GM12875 (cell line): Measurements from ENCODE around the gene PTPRG.

Experiments
- H3K4me3 ChIP-seq: one replicate; pipeline ENCODE4 v1.5.1; 2011; ENCODE audit warnings: low read depth, low read length, control low read depth
- TF ChIP-seq, protein P1 (sequence below): IDR thresholded peaks from 2 replicates; pipeline ENCODE4 v1.5.1; 2011; ENCODE audit warnings: low read depth, mild to moderate bottlenecking, control low read depth, inconsistent platforms, low read length, moderate library complexity, borderline replicate concordance; ENCODE audit not compliant: insufficient read depth

Gene PTPRG

DNA sequence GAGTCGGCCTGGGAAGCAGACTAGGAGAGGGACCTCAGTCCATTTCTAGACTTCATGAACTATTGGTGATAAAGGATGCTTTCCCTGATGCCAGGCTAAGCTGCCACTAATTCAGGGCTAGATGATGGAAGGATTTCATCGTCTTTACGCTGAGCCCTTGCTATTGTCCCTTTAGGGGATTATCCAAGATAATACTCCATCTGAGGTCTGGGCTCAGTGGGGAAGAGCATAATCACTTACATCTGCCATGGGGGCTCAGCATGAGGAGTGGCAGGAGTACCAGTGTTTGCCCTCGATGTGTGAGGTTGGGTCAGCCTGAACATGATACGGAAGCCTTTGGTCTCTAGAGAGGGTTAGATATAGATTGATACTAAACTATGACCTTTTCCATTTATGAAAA, 47.3 kb downstream of the PTPRG start:
- TF ChIP-seq, protein P1, sequence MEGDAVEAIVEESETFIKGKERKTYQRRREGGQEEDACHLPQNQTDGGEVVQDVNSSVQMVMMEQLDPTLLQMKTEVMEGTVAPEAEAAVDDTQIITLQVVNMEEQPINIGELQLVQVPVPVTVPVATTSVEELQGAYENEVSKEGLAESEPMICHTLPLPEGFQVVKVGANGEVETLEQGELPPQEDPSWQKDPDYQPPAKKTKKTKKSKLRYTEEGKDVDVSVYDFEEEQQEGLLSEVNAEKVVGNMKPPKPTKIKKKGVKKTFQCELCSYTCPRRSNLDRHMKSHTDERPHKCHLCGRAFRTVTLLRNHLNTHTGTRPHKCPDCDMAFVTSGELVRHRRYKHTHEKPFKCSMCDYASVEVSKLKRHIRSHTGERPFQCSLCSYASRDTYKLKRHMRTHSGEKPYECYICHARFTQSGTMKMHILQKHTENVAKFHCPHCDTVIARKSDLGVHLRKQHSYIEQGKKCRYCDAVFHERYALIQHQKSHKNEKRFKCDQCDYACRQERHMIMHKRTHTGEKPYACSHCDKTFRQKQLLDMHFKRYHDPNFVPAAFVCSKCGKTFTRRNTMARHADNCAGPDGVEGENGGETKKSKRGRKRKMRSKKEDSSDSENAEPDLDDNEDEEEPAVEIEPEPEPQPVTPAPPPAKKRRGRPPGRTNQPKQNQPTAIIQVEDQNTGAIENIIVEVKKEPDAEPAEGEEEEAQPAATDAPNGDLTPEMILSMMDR = no peak
- no peak overlapping the region for H3K4me3 ChIP-seq

DNA sequence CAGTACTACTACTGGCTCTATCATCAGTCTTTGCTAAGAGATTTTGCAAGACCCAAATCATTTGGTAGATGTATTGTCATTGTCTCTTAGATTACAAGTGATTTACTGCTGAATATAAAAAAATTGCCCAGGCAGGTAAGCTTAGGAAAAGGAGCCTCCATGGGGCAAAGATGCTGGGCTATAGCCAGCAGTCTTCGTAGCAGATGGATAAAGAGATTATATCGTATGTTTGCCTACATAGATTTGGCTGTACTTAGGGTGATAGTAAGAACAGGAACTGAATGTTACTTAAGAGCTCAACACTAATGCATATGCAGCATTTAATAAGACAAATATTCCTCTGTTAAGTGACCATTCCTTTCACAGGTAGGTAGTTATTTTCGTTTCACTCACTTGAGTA, 48.9 kb downstream of the PTPRG start:
- H3K4me3 ChIP-seq = no peak overlapping the region
- TF ChIP-seq, protein P1 = no peak

DNA sequence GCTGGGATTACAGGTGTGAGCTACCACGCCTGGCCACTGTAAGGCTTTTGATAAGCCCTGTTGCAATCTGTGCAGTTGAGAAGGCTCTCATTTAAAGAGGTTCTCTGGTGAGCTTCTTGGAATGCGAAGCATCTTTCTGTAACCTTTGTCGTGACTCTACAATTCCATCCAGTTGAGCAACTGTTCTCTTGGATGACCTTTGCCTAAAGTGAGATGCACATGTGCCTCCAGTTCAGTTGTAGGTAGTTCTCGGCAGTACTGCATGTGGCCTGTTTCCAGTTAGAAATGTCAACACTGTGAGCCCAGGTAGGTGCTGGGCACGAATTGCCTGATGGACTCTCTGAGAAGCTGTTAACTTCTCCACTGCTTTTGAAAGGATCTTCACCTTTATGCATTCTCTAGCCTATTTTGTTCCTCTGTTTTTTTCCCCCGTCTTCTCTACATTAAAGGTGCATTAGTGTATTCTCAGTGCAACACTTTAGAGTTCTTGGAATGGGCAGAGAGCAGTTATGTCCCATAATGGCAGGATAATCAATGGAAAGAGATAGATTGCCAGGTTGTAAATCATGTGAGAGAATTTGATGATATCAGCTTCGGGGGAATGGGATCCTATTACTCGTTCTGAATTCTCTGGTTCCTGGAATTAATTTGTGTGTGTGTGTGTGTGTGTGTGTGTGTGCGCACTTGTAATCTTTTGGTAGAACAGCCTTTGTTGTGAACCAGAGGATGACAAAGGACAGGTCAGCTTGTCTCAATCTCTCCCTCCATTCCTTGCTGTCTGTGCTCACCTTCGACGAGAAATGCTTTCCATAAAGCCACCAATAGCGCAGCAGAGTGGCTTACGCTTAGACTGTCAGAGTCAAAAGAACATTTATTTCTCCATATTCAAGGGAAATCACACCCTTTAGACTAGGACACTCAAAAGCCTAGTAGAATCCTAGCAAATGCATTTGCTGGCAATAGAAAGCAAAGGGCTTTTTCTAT, 51.1 kb downstream of the PTPRG start:
- TF ChIP-seq, protein P1 = no peak
- no peak overlapping the region for H3K4me3 ChIP-seq

DNA sequence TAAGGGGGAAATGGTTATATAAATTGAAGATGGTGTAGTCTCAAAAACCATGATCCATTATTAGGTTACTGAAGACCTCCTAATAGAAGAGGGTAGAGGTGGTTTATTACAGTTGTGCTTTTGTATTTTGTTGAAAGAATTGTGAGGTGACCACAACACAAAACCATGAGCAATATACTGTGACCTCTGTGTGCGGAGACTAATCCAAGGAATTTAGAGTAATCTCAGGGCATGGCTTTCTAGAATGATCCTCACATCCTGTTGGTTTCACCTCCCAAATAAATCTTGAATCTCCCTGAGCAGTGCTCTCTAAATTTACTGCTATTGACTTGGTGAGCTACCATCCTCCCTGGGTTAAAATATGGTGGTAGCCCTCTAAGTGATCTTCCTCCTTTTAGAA, 52.3 kb downstream of the PTPRG start:
- H3K4me3 ChIP-seq = no peak overlapping the region
- TF ChIP-seq, protein P1 = no peak

DNA sequence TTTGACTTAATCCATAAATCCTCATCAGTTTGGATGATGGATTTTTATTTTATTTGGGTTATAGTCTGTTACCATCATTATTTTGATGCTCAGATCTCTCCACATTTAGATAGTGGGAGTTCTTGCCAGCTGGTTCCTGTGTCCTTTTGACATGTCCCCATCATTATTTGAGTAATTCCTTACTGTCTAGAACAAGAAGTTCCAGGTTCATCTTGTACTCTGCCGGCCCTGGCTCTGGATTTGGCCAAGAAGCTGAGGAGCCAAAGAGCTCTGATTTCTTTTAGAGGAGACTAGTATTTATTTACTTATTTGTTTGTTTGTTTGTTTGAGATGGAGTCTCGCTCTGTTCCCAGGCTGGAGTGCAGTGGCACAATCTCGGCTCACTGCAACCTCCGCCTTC, 54.3 kb downstream of the PTPRG start:
- TF ChIP-seq, protein P1 = no peak
- H3K4me3 ChIP-seq = no peak overlapping the region

DNA sequence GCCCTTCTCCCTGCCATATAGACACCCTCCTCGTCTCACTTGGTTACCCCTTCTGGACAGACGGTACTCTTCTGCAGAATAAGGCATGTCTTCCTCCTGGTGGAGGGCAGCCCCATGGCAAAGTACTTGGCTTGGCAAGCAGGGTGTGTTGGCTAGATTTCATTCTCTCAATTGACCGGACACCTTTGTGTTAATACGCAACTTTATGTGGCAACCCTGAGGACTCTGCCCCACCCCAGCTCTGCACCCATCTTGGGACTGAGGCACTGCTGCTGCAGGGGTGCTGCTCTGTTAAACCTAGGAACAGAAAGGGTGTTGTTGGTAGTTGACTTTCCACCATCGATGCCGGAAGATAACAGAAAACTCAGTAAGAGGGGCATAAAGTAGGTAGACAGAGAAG, 55.2 kb downstream of the PTPRG start:
- no peak overlapping the region for H3K4me3 ChIP-seq
- TF ChIP-seq, protein P1 = no peak

DNA sequence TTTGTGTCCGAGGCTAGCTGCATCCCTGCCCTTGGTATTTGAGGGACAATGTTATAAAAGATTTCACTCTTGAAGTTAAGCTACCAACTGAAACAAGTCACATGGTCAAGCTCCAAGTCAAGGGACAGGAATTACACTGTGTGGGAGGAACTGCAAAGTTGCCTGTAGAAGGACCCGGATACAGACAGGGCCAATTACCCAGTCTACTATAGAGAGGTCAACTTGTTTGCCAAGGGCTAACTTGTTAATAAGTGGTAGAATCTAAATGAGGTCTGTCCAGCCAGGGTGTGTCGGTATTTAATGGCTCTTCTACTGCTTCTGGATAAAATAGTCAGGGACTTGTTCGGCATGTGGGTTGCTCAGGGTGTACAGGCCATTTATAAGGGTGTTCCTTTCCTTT, 55.7 kb downstream of the PTPRG start:
- H3K4me3 ChIP-seq = no peak overlapping the region
- TF ChIP-seq, protein P1 = no peak
